ENCODE data around the gene EDRF1.

The EDRF1 gene

DNA sequence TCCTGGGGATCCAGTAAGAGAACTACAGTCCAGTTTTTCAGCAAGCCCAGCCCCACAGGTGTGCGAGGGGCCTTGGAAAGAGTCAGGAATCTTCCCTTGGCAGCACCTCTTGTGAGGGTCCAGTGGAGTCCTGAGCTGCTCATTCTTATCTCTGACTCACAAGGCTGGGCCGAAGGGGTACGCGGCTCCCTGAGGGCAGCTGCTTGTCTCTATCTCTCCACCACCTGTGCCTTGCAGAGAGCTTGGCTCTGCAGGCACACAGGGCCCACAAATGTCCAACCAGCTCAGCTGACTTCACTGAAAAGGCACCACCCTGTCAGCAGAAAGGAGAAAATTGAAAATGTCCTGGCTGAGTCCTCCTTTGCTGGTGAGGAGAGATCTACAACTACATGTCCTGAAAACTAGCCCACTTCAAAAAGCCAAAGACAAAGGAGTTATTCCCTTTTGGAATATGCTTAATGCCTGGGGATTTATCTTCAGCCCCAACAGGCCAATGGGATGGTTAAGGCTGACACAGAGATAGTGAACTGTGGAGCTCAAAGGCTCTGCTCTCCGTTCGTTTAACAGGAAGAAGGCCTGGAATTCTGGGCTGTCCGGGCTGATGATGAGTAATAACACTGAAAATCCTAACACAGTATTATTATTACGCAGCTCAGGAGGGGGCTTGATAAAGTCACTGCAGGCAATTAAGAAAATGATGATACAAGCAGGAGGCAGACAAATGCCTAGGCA lies 80.1 kb downstream of the EDRF1 start:
- Histone ChIP-seq H3K9ac (ENCODE audit: low read length) (no peak overlapping the region), H3K23ac (ENCODE audit: low read length) (no peak overlapping the region), H3K36me3 (ENCODE audit: control insufficient read depth, insufficient read depth, low read length) (no peaks in the 10 kb centered on the region), H3K27me3 (ENCODE audit: insufficient read depth, low read length, poor library complexity) (no peaks in the 10 kb centered on the region), H3K4me1 (ENCODE audit: control insufficient read depth, low read depth, low read length) (no peaks in the 10 kb centered on the region), H3K56ac (ENCODE audit: low read length) (no peak overlapping the region), H2AK5ac (ENCODE audit: low read length) (no peak overlapping the region), H3K4me2 (ENCODE audit: low read length) (no peak overlapping the region), H2BK120ac (ENCODE audit: low read depth, low read length) (no peak overlapping the region), H2BK15ac (replicated peaks; ENCODE audit: low read depth) (no peak overlapping the region), H3K4ac (ENCODE audit: low read depth, low read length) (no peak overlapping the region), H3K79me1 (ENCODE audit: low read length) (no peaks in the 10 kb centered on the region), H4K5ac (ENCODE audit: low read length) (no peak overlapping the region), H3K27ac (ENCODE audit: low read depth, low read length) (no peak overlapping the region), H2BK5ac (ENCODE audit: low read length) (no peak overlapping the region), H3K18ac (ENCODE audit: low read length) (no peak overlapping the region), H3K4me3 (ENCODE audit: low read length) (no peak overlapping the region), H3K79me2 (ENCODE audit: control insufficient read depth, insufficient read depth, low read length) (no peaks in the 10 kb centered on the region), H4K8ac (ENCODE audit: low read depth, low read length) (no peak overlapping the region)
- WGBS (ENCODE audit: extremely low coverage, insufficient coverage, low lambda C conversion rate): no CpG with 5 or more reads among the region's 8 CpGs
- no peak for DNase-seq

DNA sequence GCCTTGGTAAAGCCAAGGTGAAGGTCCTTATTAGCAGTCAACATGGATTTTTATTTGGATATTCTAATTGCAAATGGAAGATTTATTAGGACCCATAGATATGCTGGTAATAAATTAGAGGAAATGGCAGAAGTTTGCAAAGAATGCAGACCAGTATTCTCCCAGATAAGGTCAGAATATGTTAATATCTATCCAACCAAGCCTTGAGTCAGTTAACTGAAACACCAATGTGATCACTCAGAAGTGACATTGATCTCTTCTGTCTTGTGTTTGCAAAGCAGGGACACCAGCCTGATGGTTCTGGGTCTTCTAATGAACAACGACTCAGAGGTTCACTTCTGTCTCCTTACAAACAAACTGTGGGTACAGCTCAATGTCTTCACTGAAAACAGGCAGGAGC lies 82.1 kb downstream of the EDRF1 start:
- Histone ChIP-seq H3K79me1 (ENCODE audit: low read length) (no peaks in the 10 kb centered on the region), H2BK15ac (replicated peaks; ENCODE audit: low read depth) (no peak overlapping the region), H3K4me3 (ENCODE audit: low read length) (no peak overlapping the region), H3K4ac (ENCODE audit: low read depth, low read length) (no peak overlapping the region), H3K79me2 (ENCODE audit: control insufficient read depth, insufficient read depth, low read length) (no peaks in the 10 kb centered on the region), H2AK5ac (ENCODE audit: low read length) (no peak overlapping the region), H3K4me2 (ENCODE audit: low read length) (no peak overlapping the region), H3K56ac (ENCODE audit: low read length) (no peak overlapping the region), H4K5ac (ENCODE audit: low read length) (no peak overlapping the region), H2BK5ac (ENCODE audit: low read length) (no peak overlapping the region), H3K27ac (ENCODE audit: low read depth, low read length) (no peak overlapping the region), H3K4me1 (ENCODE audit: control insufficient read depth, low read depth, low read length) (no peaks in the 10 kb centered on the region), H3K27me3 (ENCODE audit: insufficient read depth, low read length, poor library complexity) (no peaks in the 10 kb centered on the region), H3K36me3 (ENCODE audit: control insufficient read depth, insufficient read depth, low read length) (no peaks in the 10 kb centered on the region), H3K23ac (ENCODE audit: low read length) (no peak overlapping the region), H4K8ac (ENCODE audit: low read depth, low read length) (no peak overlapping the region), H2BK120ac (ENCODE audit: low read depth, low read length) (no peak overlapping the region), H3K18ac (ENCODE audit: low read length) (no peak overlapping the region), H3K9ac (ENCODE audit: low read length) (no peak overlapping the region)
- DNase-seq: no peak
- WGBS (ENCODE audit: extremely low coverage, insufficient coverage, low lambda C conversion rate): no CpG with 5 or more reads among the region's 1 CpG

DNA sequence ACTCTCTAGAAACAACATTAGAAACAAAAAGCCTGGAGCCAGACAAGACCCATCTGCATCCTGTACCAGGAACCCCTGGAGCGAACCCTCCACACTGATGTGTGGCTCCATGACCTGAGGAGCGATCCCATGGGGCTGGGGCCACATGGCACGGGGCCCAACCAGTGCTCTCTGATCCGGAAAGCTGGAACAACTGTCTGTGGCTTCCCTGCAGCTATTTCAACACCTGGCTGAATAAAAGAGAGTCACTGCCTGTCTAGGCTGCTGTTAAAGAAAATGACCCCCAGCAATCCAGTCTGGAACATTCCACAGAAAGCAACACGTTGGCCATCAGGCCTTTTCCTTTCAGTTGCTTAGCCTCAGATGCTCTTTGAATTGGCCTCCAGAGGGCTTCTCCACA lies 82.6 kb downstream of the EDRF1 start:
- Histone ChIP-seq H2AK5ac (ENCODE audit: low read length) (no peak overlapping the region), H3K27ac (ENCODE audit: low read depth, low read length) (no peak overlapping the region), H2BK15ac (replicated peaks; ENCODE audit: low read depth) (no peak overlapping the region), H3K4me3 (ENCODE audit: low read length) (no peak overlapping the region), H3K56ac (ENCODE audit: low read length) (no peak overlapping the region), H3K36me3 (ENCODE audit: control insufficient read depth, insufficient read depth, low read length) (no peaks in the 10 kb centered on the region), H3K4me2 (ENCODE audit: low read length) (no peak overlapping the region), H3K79me1 (ENCODE audit: low read length) (no peaks in the 10 kb centered on the region), H3K27me3 (ENCODE audit: insufficient read depth, low read length, poor library complexity) (no peaks in the 10 kb centered on the region), H4K8ac (ENCODE audit: low read depth, low read length) (no peak overlapping the region), H3K18ac (ENCODE audit: low read length) (no peak overlapping the region), H2BK5ac (ENCODE audit: low read length) (no peak overlapping the region), H3K23ac (ENCODE audit: low read length) (no peak overlapping the region), H4K5ac (ENCODE audit: low read length) (no peak overlapping the region), H3K4ac (ENCODE audit: low read depth, low read length) (no peak overlapping the region), H3K9ac (ENCODE audit: low read length) (no peak overlapping the region), H3K79me2 (ENCODE audit: control insufficient read depth, insufficient read depth, low read length) (no peaks in the 10 kb centered on the region), H3K4me1 (ENCODE audit: control insufficient read depth, low read depth, low read length) (no peaks in the 10 kb centered on the region), H2BK120ac (ENCODE audit: low read depth, low read length) (no peak overlapping the region)
- WGBS (ENCODE audit: extremely low coverage, insufficient coverage, low lambda C conversion rate): no CpG with 5 or more reads among the region's 5 CpGs
- DNase-seq: no peak

DNA sequence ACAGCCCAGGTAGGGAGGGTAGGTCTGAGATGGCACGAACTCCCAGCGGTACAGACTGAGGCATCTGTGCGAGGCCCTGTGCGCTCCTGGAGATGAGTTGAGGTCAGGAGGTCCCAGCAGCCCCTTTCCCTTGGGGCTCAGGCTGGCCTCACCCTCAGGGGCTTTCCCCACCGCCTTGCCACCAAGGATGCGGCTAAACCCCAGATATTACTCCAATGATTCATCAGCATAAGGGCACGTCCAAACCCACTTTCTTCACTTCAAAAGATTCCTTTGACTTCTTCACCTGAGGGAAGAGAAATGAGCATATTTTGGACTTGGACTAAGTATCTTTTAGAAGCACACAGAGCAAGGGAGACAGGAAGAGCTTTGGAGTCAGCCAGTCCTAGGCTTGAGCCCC lies 83.2 kb downstream of the EDRF1 start:
- Histone ChIP-seq H3K4me1 (ENCODE audit: control insufficient read depth, low read depth, low read length) (no peaks in the 10 kb centered on the region), H4K5ac (ENCODE audit: low read length) (no peak overlapping the region), H3K4ac (ENCODE audit: low read depth, low read length) (no peak overlapping the region), H3K18ac (ENCODE audit: low read length) (no peak overlapping the region), H4K8ac (ENCODE audit: low read depth, low read length) (no peak overlapping the region), H3K36me3 (ENCODE audit: control insufficient read depth, insufficient read depth, low read length) (no peaks in the 10 kb centered on the region), H2AK5ac (ENCODE audit: low read length) (no peak overlapping the region), H3K4me2 (ENCODE audit: low read length) (no peak overlapping the region), H3K79me2 (ENCODE audit: control insufficient read depth, insufficient read depth, low read length) (no peaks in the 10 kb centered on the region), H3K23ac (ENCODE audit: low read length) (no peak overlapping the region), H3K27me3 (ENCODE audit: insufficient read depth, low read length, poor library complexity) (no peaks in the 10 kb centered on the region), H3K79me1 (ENCODE audit: low read length) (no peaks in the 10 kb centered on the region), H2BK5ac (ENCODE audit: low read length) (no peak overlapping the region), H3K27ac (ENCODE audit: low read depth, low read length) (no peak overlapping the region), H3K9ac (ENCODE audit: low read length) (no peak overlapping the region), H3K56ac (ENCODE audit: low read length) (no peak overlapping the region), H2BK120ac (ENCODE audit: low read depth, low read length) (no peak overlapping the region), H3K4me3 (ENCODE audit: low read length) (no peak overlapping the region), H2BK15ac (replicated peaks; ENCODE audit: low read depth) (no peak overlapping the region)
- no peak for DNase-seq
- WGBS (ENCODE audit: extremely low coverage, insufficient coverage, low lambda C conversion rate): no CpG with 5 or more reads among the region's 7 CpGs

DNA sequence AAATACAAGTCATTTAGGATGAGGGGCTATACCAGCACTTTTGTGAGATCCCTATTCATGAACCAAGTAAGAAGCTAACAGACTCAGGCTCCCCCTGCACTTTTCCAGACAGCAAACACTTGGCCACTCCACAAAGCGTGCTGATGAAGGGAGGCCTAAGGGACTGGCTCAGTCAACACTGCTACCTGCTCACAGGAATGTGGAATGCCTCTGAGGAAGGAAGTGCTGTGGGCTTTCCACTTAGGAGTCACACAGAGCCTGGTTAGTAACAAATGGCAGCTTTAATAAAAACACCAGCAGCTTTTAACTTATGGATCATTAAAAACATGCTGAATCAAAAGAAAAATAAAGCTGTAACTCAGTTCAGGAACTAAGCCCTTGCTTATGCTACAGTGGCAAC lies 88.5 kb downstream of the EDRF1 start:
- Histone ChIP-seq H4K5ac (ENCODE audit: low read length) (no peak overlapping the region), H3K4me3 (ENCODE audit: low read length) (no peak overlapping the region), H3K79me2 (ENCODE audit: control insufficient read depth, insufficient read depth, low read length) (no peaks in the 10 kb centered on the region), H3K4me1 (ENCODE audit: control insufficient read depth, low read depth, low read length) (no peaks in the 10 kb centered on the region), H3K23ac (ENCODE audit: low read length) (no peak overlapping the region), H3K79me1 (ENCODE audit: low read length) (no peaks in the 10 kb centered on the region), H4K8ac (ENCODE audit: low read depth, low read length) (no peak overlapping the region), H3K36me3 (ENCODE audit: control insufficient read depth, insufficient read depth, low read length) (no peaks in the 10 kb centered on the region), H3K9ac (ENCODE audit: low read length) (no peak overlapping the region), H2AK5ac (ENCODE audit: low read length) (no peak overlapping the region), H3K4ac (ENCODE audit: low read depth, low read length) (no peak overlapping the region), H3K56ac (ENCODE audit: low read length) (no peak overlapping the region), H2BK15ac (replicated peaks; ENCODE audit: low read depth) (no peak overlapping the region), H3K4me2 (ENCODE audit: low read length) (no peak overlapping the region), H3K27ac (ENCODE audit: low read depth, low read length) (no peak overlapping the region), H2BK120ac (ENCODE audit: low read depth, low read length) (no peak overlapping the region), H3K27me3 (ENCODE audit: insufficient read depth, low read length, poor library complexity) (no peaks in the 10 kb centered on the region), H3K18ac (ENCODE audit: low read length) (no peak overlapping the region), H2BK5ac (ENCODE audit: low read length) (no peak overlapping the region)
- no CpG with 5 or more reads among the region's 1 CpG for WGBS (ENCODE audit: extremely low coverage, insufficient coverage, low lambda C conversion rate)
- DNase-seq: no peak

DNA sequence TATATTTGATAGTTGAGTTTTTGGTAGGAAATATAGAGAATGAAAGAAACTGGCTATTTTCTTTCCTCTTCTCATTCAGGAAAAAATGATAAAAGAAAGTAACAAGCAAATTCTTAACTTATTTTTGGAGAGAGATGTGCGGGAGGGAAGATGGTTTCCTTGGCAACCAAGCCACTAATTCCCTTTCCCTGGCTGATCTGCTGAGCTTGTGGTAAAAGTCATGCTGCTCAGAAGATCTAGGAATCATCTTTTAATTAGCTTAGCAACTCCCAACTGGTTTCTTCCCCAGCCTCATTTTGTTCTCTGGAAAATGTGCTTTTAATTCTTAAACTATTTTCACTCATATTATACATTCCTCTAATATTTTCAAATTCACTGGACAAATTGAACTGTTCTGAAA lies 91.7 kb downstream of the EDRF1 start:
- H3K79me2 ChIP-seq (ENCODE audit: control insufficient read depth, insufficient read depth, low read length): no peaks in the 10 kb centered on the region
- H3K23ac ChIP-seq (ENCODE audit: low read length): no peak overlapping the region
- no peak overlapping the region for H3K9ac ChIP-seq (ENCODE audit: low read length)
- no peaks in the 10 kb centered on the region for H3K36me3 ChIP-seq (ENCODE audit: control insufficient read depth, insufficient read depth, low read length)
- no peak overlapping the region for H2AK5ac ChIP-seq (ENCODE audit: low read length)
- no CpG with 5 or more reads among the region's 1 CpG for WGBS (ENCODE audit: extremely low coverage, insufficient coverage, low lambda C conversion rate)
- H4K8ac ChIP-seq (ENCODE audit: low read depth, low read length): no peak overlapping the region
- no peaks in the 10 kb centered on the region for H3K27me3 ChIP-seq (ENCODE audit: insufficient read depth, low read length, poor library complexity)
- no peak overlapping the region for H3K4me3 ChIP-seq (ENCODE audit: low read length)
- no peak overlapping the region for H3K4me2 ChIP-seq (ENCODE audit: low read length)
- no peak for DNase-seq
- H2BK15ac ChIP-seq (replicated peaks; ENCODE audit: low read depth): no peak overlapping the region
- no peak overlapping the region for H2BK120ac ChIP-seq (ENCODE audit: low read depth, low read length)
- H2BK5ac ChIP-seq (ENCODE audit: low read length): no peak overlapping the region
- H3K27ac ChIP-seq (ENCODE audit: low read depth, low read length): no peak overlapping the region
- H3K79me1 ChIP-seq (ENCODE audit: low read length): no peaks in the 10 kb centered on the region
- no peak overlapping the region for H3K18ac ChIP-seq (ENCODE audit: low read length)
- H3K4me1 ChIP-seq (ENCODE audit: control insufficient read depth, low read depth, low read length): no peaks in the 10 kb centered on the region
- no peak overlapping the region for H3K56ac ChIP-seq (ENCODE audit: low read length)
- H3K4ac ChIP-seq (ENCODE audit: low read depth, low read length): no peak overlapping the region
- H4K5ac ChIP-seq (ENCODE audit: low read length): no peak overlapping the region

Measured in mesendoderm (in vitro differentiated cells).